Lung (tissue), 12 donors: Measurements from ENCODE around the gene CARNS1. TPM values are rescaled to one million over a fixed set of nuclear protein-coding genes. Genes with fewer than 3 reads are reported as not detected.
"Not testable (repeated sequence)": the region's sequence is repeated elsewhere in the genome, so short reads cannot be mapped to it uniquely, and the experiment has no call there.

Source experiments
- ATAC-seq: fragments of 200-7000 bp; cut with Tn5 transposase; one replicate; pipeline ENCODE4 v1.9.1; 2020; ENCODE audit warnings: moderate number of reproducible peaks; ENCODE audit not compliant: insufficient read depth, low FRiP score
- DNase-seq, 3 donors: peaks; one replicate each; pipeline ENCODE4 v3.0.0-alpha.2; 2013 to 2017
- H3K27ac ChIP-seq, 2 donors: one replicate each; pipeline ENCODE4 v1.5.1; 2013; ENCODE audit warnings: mild to moderate bottlenecking in 2 of 2, moderate library complexity in 2 of 2, control low read depth in 1 of 2, inconsistent platforms in 1 of 2, low read depth in 1 of 2, low read length in 1 of 2
- H3K27me3 ChIP-seq, 3 donors: one replicate each; pipeline ENCODE4 v1.5.1; 2013; ENCODE audit warnings: low read length in 2 of 3; ENCODE audit not compliant: control insufficient read depth in 3 of 3, insufficient read depth in 3 of 3
- H3K36me3 ChIP-seq, 4 donors: one replicate each; pipeline ENCODE4 v1.5.1; 2013; ENCODE audit warnings: low read length in 4 of 4, mild to moderate bottlenecking in 1 of 4, moderate library complexity in 1 of 4; ENCODE audit not compliant: control insufficient read depth in 4 of 4, insufficient read depth in 4 of 4
- H3K4me1 ChIP-seq, 5 donors: one replicate each; pipeline ENCODE4 v1.5.1; 2013; ENCODE audit warnings: low read length in 5 of 5, mild to moderate bottlenecking in 2 of 5, moderate library complexity in 1 of 5; ENCODE audit not compliant: control insufficient read depth in 5 of 5, insufficient read depth in 5 of 5
- H3K4me3 ChIP-seq: one replicate; pipeline ENCODE4 v1.5.1; 2013; ENCODE audit warnings: mild to moderate bottlenecking, control low read depth, moderate library complexity
- H3K9ac ChIP-seq, 2 donors: one replicate each; pipeline ENCODE4 v1.5.1; 2013; ENCODE audit warnings: low read length in 2 of 2, control low read depth in 1 of 2; ENCODE audit not compliant: insufficient read depth in 1 of 2
- H3K9me3 ChIP-seq, 4 donors: one replicate each; pipeline ENCODE4 v1.5.1; 2013; ENCODE audit warnings: low read length in 3 of 4, mild to moderate bottlenecking in 1 of 4, moderate library complexity in 1 of 4; ENCODE audit not compliant: control insufficient read depth in 4 of 4, insufficient read depth in 3 of 4
- CTCF ChIP-seq: IDR thresholded peaks from 2 replicates; pipeline ENCODE4 v1.5.1; 2012; ENCODE audit warnings: mild to moderate bottlenecking; ENCODE audit errors: control extremely low read depth, extremely low read depth
- WGBS, 2 donors: extraction: QIAGEN DNeasy Blood & Tissue Kit; methylation state at CpG; one replicate each; pipeline ENCODE4 v1.1.7; 2013; 5-methylcytosine and 5-hydroxymethylcytosine counted together
- polyA plus RNA-seq, 2 donors: library from polyadenylated mRNA; stranded (reverse); fragments of 200-250 nt; gene quantifications; one replicate each; pipeline ENCODE4 v1.2.1, GENCODE V29; 2013
- total RNA-seq, 2 donors: library from RNA; depleted of rRNA in 1 of 2; stranded (reverse); fragments of >200 nt in 1 of 2; gene quantifications; one replicate each; pipeline ENCODE4 v1.2.1, GENCODE V29; 2014 to 2021
- donor health status: control.
- donor health status: control.
- donor health status: Bipolar disorder and iron deficiency.
- donor health status: healthy.
- donor health status: DM: yes; HTN: yes; CAD: no.

The CARNS1 gene
- total and polyA plus RNA-seq, 4 donors: 0.15 to 1.7 (median 1.4) TPM

GRCh38 chr11:67401495-67402191, 13.8 kb upstream of the CARNS1 start, which contains the start of gene PPP1CA:
TSS of gene PPP1CA (minus strand) at chr11:67401858. CDS start at chr11:67401782, 76 bp downstream.
- ATAC-seq (peak; percentile 93), DNase-seq (peak; percentile 95 to 97 (median 97))
- Histone ChIP-seq H3K4me3 (peak within 1 kb of the TSS; percentile 87), H3K27ac (peak within 1 kb of the TSS; percentile 94), H3K27me3 (no peaks in the 10 kb centered on the region), H3K4me1 (peaks cover 2 to 37% (median 9%) of the 10 kb centered on the region in 5 donors), H3K36me3 (peaks cover 6 to 30% (median 18%) of the 10 kb centered on the region in 4 donors), H3K9me3 (no peaks in the 10 kb centered on the region), H3K9ac (peak within 1 kb of the TSS; percentile 46 to 85)
- TF ChIP-seq CTCF: no peak
- 1% methylated on average over 30 to 73 of the region's 73 CpGs for WGBS, 2 donors

GRCh38 chr11:67402192-67402839, 13.2 kb upstream of the CARNS1 start:
- 47 to 49% methylated on average over 19 of the region's 19 CpGs for WGBS, 2 donors
- H3K9me3 ChIP-seq, H3K27me3 ChIP-seq, ATAC-seq, H3K4me3 ChIP-seq, DNase-seq: not testable (repeated sequence)
- Histone ChIP-seq H3K27ac (peak overlapping the region; percentile 11 to 94), H3K36me3 (peaks cover 6 to 29% (median 17%) of the 10 kb centered on the region in 4 donors), H3K9ac (peak overlapping the region in 1 of 2 donors; percentile 85), H3K4me1 (peaks cover 2 to 37% (median 9%) of the 10 kb centered on the region in 5 donors)

GRCh38 chr11:67403085-67403484, 12.4 kb upstream of the CARNS1 start:
- H3K9ac ChIP-seq, DNase-seq, H3K27me3 ChIP-seq, H3K27ac ChIP-seq, ATAC-seq, H3K9me3 ChIP-seq, H3K4me3 ChIP-seq: not testable (repeated sequence)
- Histone ChIP-seq H3K36me3 (peaks cover 6 to 22% (median 13%) of the 10 kb centered on the region in 4 donors), H3K4me1 (peaks cover 2 to 32% (median 9%) of the 10 kb centered on the region in 5 donors)
- WGBS, 2 donors: 83 to 93% methylated on average over 9 of the region's 9 CpGs

- Histone ChIP-seq H3K4me1 (peaks cover 2 to 25% (median 9%) of the 10 kb centered on the region in 5 donors), H3K4me3 (no peak overlapping the region), H3K36me3 (peaks cover 0 to 6% (median 0%) of the 10 kb centered on the region in 4 donors), H3K27ac (peak overlapping the region in 1 of 2 donors; percentile 51), H3K27me3 (no peaks in the 10 kb centered on the region), H3K9ac (no peak overlapping the region), H3K9me3 (no peaks in the 10 kb centered on the region)
- 52 to 55% methylated on average over 13 of the region's 13 CpGs for WGBS, 2 donors
- no peak for ATAC-seq
- no peak for TF ChIP-seq CTCF
- no peak for DNase-seq
These were observed 10.8 kb upstream of the CARNS1 start for GRCh38 chr11:67404515-67405195.
